A549 (cell line): Measurements from ENCODE around the gene TMEM63C.

Source experiments
- CHD4 ChIP-seq: fragments of 200-600 bp; sonication (generic); IDR thresholded peaks from 2 replicates; pipeline ENCODE4 v1.6.1; 2016; ENCODE audit warnings: antibody characterized with exemption, mild to moderate bottlenecking, borderline replicate concordance
- EHF ChIP-seq: fragments of 250-450 bp; sonication (Bioruptor Pico); IDR thresholded peaks from 2 replicates; pipeline ENCODE4 v1.5.0; 2020; ENCODE audit warnings: mild to moderate bottlenecking
- JUN ChIP-seq, 2 experiments: fragments of >200 bp; sonication (Bioruptor Twin); formaldehyde crosslinking; IDR thresholded peaks; 2 replicates in 1 of 2; 3 replicates in 1 of 2; pipeline ENCODE4 v1.6.1; 2016 to 2017
- KDM5A ChIP-seq: fragments of 200-600 bp; sonication (generic); IDR thresholded peaks from 2 replicates; pipeline ENCODE4 v1.6.1; 2016; ENCODE audit warnings: antibody characterized with exemption, mild to moderate bottlenecking
- MAX ChIP-seq: IDR thresholded peaks from 2 replicates; pipeline ENCODE4 v1.6.1; 2012
- MYC ChIP-seq: IDR thresholded peaks from 2 replicates; pipeline ENCODE4 v1.6.1; 2012; ENCODE audit warnings: mild to moderate bottlenecking, inconsistent platforms, low read length, improper control_type of control experiment, borderline replicate concordance
- POLR2A ChIP-seq: IDR thresholded peaks from 2 replicates; pipeline ENCODE4 v1.6.1; 2012; ENCODE audit warnings: mild to moderate bottlenecking, low read length
- SMC3 ChIP-seq: fragments of >200 bp; sonication (Bioruptor Twin); formaldehyde crosslinking; IDR thresholded peaks from 3 replicates; pipeline ENCODE4 v1.6.1; 2018; ENCODE audit warnings: inconsistent platforms
- ZFP36 ChIP-seq: fragments of 450-650 bp; IDR thresholded peaks from 2 replicates; pipeline ENCODE4 v1.6.1; 2014; ENCODE audit warnings: borderline replicate concordance; ENCODE audit not compliant: partially characterized antibody
- TF ChIP-seq, protein P1 (sequence below): fragments of >200 bp; sonication (Bioruptor Twin); formaldehyde crosslinking; IDR thresholded peaks from 3 replicates; pipeline ENCODE4 v1.5.1; 2016
- TF ChIP-seq, protein P2 (sequence below): fragments of 450-650 bp; IDR thresholded peaks from 2 replicates; pipeline ENCODE4 v1.6.1; 2014; ENCODE audit warnings: antibody characterized with exemption
- TF ChIP-seq, protein P3 (sequence below): fragments of 150-350 bp; IDR thresholded peaks from 2 replicates; pipeline ENCODE4 v1.6.1; 2014; ENCODE audit warnings: low read depth, mild to moderate bottlenecking, low read length

DNA sequence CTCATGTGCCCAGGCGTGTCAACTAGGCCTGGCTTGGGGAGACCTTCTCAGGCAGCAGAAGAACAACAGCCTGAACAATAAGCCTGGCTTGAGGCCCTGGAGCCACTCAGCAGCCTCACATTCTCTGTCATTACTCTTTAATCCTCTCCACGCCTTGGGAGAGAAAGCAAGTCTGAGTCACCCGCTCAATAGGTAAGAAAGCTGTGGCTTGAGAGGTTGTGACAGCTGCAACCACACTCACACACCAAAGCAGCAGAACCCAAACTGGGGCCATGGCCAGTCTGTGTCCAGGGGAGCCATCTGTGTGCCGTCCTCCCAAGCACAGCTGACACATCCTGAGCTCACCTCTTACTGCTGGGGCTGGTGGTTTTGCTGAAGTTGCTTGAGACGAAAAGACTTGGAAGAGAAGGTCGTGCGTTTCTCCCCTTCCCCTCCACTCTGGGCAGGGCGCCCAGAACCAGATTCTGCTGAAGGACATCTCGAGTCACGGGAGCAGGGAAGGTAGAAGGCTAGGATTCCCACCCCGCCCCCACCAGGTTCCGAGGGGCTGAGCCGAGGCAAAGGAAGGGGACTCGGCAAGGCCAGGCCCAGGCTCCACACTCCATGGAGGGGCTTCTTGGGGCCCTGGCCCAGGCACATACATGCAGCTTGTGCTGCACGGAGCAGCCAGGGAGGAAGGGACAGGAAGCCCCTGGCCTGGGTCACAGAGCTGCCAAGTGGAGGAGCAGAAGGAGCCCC is 5.5 kb downstream of the TMEM63C start:
- no peak for TF ChIP-seq SMC3
- TF ChIP-seq, protein P1, sequence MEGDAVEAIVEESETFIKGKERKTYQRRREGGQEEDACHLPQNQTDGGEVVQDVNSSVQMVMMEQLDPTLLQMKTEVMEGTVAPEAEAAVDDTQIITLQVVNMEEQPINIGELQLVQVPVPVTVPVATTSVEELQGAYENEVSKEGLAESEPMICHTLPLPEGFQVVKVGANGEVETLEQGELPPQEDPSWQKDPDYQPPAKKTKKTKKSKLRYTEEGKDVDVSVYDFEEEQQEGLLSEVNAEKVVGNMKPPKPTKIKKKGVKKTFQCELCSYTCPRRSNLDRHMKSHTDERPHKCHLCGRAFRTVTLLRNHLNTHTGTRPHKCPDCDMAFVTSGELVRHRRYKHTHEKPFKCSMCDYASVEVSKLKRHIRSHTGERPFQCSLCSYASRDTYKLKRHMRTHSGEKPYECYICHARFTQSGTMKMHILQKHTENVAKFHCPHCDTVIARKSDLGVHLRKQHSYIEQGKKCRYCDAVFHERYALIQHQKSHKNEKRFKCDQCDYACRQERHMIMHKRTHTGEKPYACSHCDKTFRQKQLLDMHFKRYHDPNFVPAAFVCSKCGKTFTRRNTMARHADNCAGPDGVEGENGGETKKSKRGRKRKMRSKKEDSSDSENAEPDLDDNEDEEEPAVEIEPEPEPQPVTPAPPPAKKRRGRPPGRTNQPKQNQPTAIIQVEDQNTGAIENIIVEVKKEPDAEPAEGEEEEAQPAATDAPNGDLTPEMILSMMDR, result no peak
- no peak for TF ChIP-seq MYC
- no peak for TF ChIP-seq EHF (CRISPR knock-in tag)
- TF ChIP-seq, protein P2, sequence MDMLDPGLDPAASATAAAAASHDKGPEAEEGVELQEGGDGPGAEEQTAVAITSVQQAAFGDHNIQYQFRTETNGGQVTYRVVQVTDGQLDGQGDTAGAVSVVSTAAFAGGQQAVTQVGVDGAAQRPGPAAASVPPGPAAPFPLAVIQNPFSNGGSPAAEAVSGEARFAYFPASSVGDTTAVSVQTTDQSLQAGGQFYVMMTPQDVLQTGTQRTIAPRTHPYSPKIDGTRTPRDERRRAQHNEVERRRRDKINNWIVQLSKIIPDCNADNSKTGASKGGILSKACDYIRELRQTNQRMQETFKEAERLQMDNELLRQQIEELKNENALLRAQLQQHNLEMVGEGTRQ, result no peak
- TF ChIP-seq JUN (IDR thresholded peaks at IDR 0.05), result no peak
- no peak for TF ChIP-seq KDM5A
- no peak for TF ChIP-seq POLR2A
- TF ChIP-seq, protein P3, sequence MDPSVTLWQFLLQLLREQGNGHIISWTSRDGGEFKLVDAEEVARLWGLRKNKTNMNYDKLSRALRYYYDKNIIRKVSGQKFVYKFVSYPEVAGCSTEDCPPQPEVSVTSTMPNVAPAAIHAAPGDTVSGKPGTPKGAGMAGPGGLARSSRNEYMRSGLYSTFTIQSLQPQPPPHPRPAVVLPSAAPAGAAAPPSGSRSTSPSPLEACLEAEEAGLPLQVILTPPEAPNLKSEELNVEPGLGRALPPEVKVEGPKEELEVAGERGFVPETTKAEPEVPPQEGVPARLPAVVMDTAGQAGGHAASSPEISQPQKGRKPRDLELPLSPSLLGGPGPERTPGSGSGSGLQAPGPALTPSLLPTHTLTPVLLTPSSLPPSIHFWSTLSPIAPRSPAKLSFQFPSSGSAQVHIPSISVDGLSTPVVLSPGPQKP, result no peak
- no peak for TF ChIP-seq ZFP36
- TF ChIP-seq MAX, result no peak
- TF ChIP-seq CHD4, result no peak
